ENCODE results near the gene TRPC4. TPM values are rescaled to one million over a fixed set of nuclear protein-coding genes. Genes with fewer than 3 reads are reported as not detected.

TRPC4 gene
- total and polyA plus RNA-seq, 2 donors (not counting 3 experiments of a cell fraction or from before 2014, with no cell fraction given): 0.04 to 0.64 TPM

DNA sequence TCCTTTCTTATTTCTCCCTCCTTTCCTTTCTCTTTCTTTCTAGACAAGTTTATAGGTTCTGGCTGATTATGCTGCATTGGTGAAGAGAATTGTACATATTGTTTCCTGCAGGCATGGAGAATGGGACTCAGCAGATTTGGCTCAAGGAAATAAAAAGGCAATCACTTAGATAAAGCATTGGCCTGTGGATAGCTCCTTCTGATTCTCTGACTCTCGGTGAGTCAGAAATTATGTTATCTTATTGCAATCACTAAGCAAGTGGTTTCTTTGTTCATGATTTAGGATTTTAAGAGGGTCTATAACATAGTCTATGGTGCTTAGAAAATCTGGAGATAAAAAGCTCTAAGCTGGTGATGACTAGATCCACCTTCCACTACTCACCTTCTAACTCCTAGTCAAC is 217.0 kb downstream of the TRPC4 start:
- Histone ChIP-seq H2AFZ (ENCODE audit: low read depth, low read length) (no peak overlapping the region), H3K4me3 (replicated peaks in 1 of 3; ENCODE audit: insufficient read depth in 1 of 3, low read depth in 1 of 3, low read length in 3 of 3) (no peak overlapping the region), H3K4me2 (ENCODE audit: insufficient read depth, low read length) (no peak overlapping the region), H3K79me2 (ENCODE audit: control insufficient read depth, insufficient read depth, low read length) (no peaks in the 10 kb centered on the region), H4K20me1 (replicated peaks; ENCODE audit: control insufficient read depth, extremely low read depth, insufficient read depth, low read length) (no peaks in the 10 kb centered on the region), H3K9me1 (replicated peaks; ENCODE audit: control insufficient read depth, extremely low read depth, insufficient read depth, low read length) (no peaks in the 10 kb centered on the region), H3K4me1 (ENCODE audit: control insufficient read depth, extremely low read depth, insufficient read depth, low read length) (peaks cover 19% of the 10 kb centered on the region), H3K9ac (replicated peaks; ENCODE audit: extremely low read depth, insufficient read depth, low read length) (no peak overlapping the region), H3K36me3 (ENCODE audit: control insufficient read depth in 2 of 2, extremely low read depth in 1 of 2, insufficient read depth in 2 of 2, low read length in 2 of 2) (no peaks in the 10 kb centered on the region), H3K27me3 (ENCODE audit: control insufficient read depth in 2 of 2, insufficient read depth in 2 of 2, low read length in 2 of 2) (no peaks in the 10 kb centered on the region), H3K9me3 (replicated peaks; ENCODE audit: control insufficient read depth, insufficient read depth, low read length) (no peaks in the 10 kb centered on the region), H3K27ac (ENCODE audit: insufficient read depth, low read depth, low read length) (no peak overlapping the region)
- ChIA-PET CTCF (interaction anchor here (0.7 kb wide), 1 partner anchor 12 kb away, joined by 3 read pairs; no protein-coding TSS in a partner anchor), POLR2A (no interaction called here)
- no TSS peak for BruUV-seq (replicated peaks)
- no peak for FAIRE-seq
- DNase-seq (ENCODE audit: low read depth, low spot score): no peak
- intact Hi-C loops (cut with micrococcal nuclease) (no loop called here), dilution Hi-C loops (cut with MboI; ENCODE audit: extremely low pct_ligation_motif_present, low sequenced_read_pairs) (no loop called here)
- TF ChIP-seq EZH2 (IDR thresholded peaks at IDR 0.05; ENCODE audit: borderline replicate concordance, low read depth, low read length, severe bottlenecking) (no peak), GATA2 (IDR thresholded peaks at IDR 0.05; ENCODE audit: insufficient read depth, insufficient read length, low read depth, low read length) (peak; percentile 46)

DNA sequence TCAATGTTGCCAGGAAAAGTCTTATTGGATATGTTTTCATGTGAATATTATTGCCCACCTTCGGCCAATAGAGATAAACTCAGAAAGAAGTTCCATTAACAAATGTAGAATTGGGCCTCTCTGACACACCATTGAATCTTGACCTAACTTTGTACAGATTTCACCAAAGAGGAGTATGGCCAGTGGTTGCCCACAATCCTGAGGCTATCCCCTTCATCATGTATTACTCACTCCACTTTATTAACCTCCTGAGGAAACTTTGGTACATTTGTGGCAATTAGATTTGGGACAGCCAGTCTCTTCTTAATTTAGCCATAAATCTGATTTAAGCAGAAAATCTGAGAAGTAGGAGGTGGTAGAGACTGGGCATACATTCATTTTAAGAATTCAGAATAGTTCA is 217.7 kb downstream of the TRPC4 start:
- H3K36me3 ChIP-seq (ENCODE audit: control insufficient read depth in 2 of 2, extremely low read depth in 1 of 2, insufficient read depth in 2 of 2, low read length in 2 of 2): no peaks in the 10 kb centered on the region
- no peak overlapping the region for H3K27ac ChIP-seq (ENCODE audit: insufficient read depth, low read depth, low read length)
- no peaks in the 10 kb centered on the region for H3K9me1 ChIP-seq (replicated peaks; ENCODE audit: control insufficient read depth, extremely low read depth, insufficient read depth, low read length)
- H2AFZ ChIP-seq (ENCODE audit: low read depth, low read length): no peak overlapping the region
- no peaks in the 10 kb centered on the region for H4K20me1 ChIP-seq (replicated peaks; ENCODE audit: control insufficient read depth, extremely low read depth, insufficient read depth, low read length)
- H3K4me2 ChIP-seq (ENCODE audit: insufficient read depth, low read length): no peak overlapping the region
- CTCF ChIA-PET: no interaction called here
- no TSS peak for BruUV-seq (replicated peaks)
- dilution Hi-C loops (cut with MboI; ENCODE audit: extremely low pct_ligation_motif_present, low sequenced_read_pairs): no loop called here
- no peaks in the 10 kb centered on the region for H3K9me3 ChIP-seq (replicated peaks; ENCODE audit: control insufficient read depth, insufficient read depth, low read length)
- DNase-seq (ENCODE audit: low read depth, low spot score) (no peak), FAIRE-seq (no peak)
- POLR2A ChIA-PET: no interaction called here
- no peak overlapping the region for H3K4me3 ChIP-seq (replicated peaks in 1 of 3; ENCODE audit: insufficient read depth in 1 of 3, low read depth in 1 of 3, low read length in 3 of 3)
- no peak for TF ChIP-seq FOS (IDR thresholded peaks at IDR 0.05; ENCODE audit: borderline replicate concordance, insufficient read depth, low read length)
- TF ChIP-seq POLR2AphosphoS5 (IDR thresholded peaks at IDR 0.05; ENCODE audit: insufficient read depth, low read depth, low read length): no peak
- TF ChIP-seq JUN (IDR thresholded peaks at IDR 0.05; ENCODE audit: borderline replicate concordance, insufficient read depth, insufficient read length, low read depth): no peak
- TF ChIP-seq EZH2 (IDR thresholded peaks at IDR 0.05; ENCODE audit: borderline replicate concordance, low read depth, low read length, severe bottlenecking): no peak
- no peak for TF ChIP-seq MAX (IDR thresholded peaks at IDR 0.05; ENCODE audit: insufficient read depth, insufficient read length)
- intact Hi-C loops (cut with micrococcal nuclease): no loop called here
- H3K27me3 ChIP-seq (ENCODE audit: control insufficient read depth in 2 of 2, insufficient read depth in 2 of 2, low read length in 2 of 2): no peaks in the 10 kb centered on the region
- H3K79me2 ChIP-seq (ENCODE audit: control insufficient read depth, insufficient read depth, low read length): no peaks in the 10 kb centered on the region
- H3K9ac ChIP-seq (replicated peaks; ENCODE audit: extremely low read depth, insufficient read depth, low read length): no peak overlapping the region
- H3K4me1 ChIP-seq (ENCODE audit: control insufficient read depth, extremely low read depth, insufficient read depth, low read length): peaks cover 21% of the 10 kb centered on the region

Data from endothelial cell of umbilical vein (primary cell).